Prostate gland (tissue), 2 donors: ENCODE results near the gene PLS3. TPM values are rescaled to one million over a fixed set of nuclear protein-coding genes. Genes with fewer than 3 reads are reported as not detected.

ENCODE experiments used
- DNase-seq: peaks from one replicate; pipeline ENCODE4 v3.0.0-alpha.2; 2019; ENCODE audit warnings: low spot score
- H3K27ac ChIP-seq, 2 donors: fragments of 200-600 bp; sonication (generic); 2 replicates each; pipeline ENCODE4 v1.5.1; 2017 to 2019
- H3K27me3 ChIP-seq: fragments of 200-600 bp; sonication (generic); replicated peaks from 2 replicates; pipeline ENCODE4 v1.5.1; 2019; ENCODE audit not compliant: insufficient read depth
- H3K36me3 ChIP-seq, 2 donors: fragments of 200-600 bp; sonication (generic); 1 replicate in 1 of 2; 2 replicates in 1 of 2; pipeline versions ENCODE4 v1.5.1 to v1.8.1; 2017 to 2019
- H3K4me1 ChIP-seq: fragments of 200-600 bp; sonication (generic); replicated peaks from 2 replicates; pipeline ENCODE4 v1.5.1; 2019
- H3K4me3 ChIP-seq, 2 donors: fragments of 200-600 bp; sonication (generic); 2 replicates each; pipeline ENCODE4 v1.5.1; 2017 to 2019
- H3K9me3 ChIP-seq: fragments of 200-600 bp; sonication (generic); 2 replicates; pipeline ENCODE4 v1.5.1; 2017
- POLR2A ChIP-seq: fragments of 450-650 bp; IDR thresholded peaks from one replicate; pipeline ENCODE4 v1.6.1; 2016; ENCODE audit warnings: antibody characterized with exemption, mild to moderate bottlenecking
- POLR2AphosphoS5 ChIP-seq: sonication (generic); formaldehyde crosslinking; IDR thresholded peaks from one replicate; pipeline ENCODE4 v1.6.1; 2017; ENCODE audit warnings: antibody characterized with exemption
- WGBS: methylation state at CpG from one replicate; pipeline ENCODE4 v1.1.5; 2018; 5-methylcytosine and 5-hydroxymethylcytosine counted together
- intact Hi-C: fragments of 100-400 bp; cut with DNase I; formaldehyde crosslinking; loops from one replicate; pipeline ENCODE4 v1.14.2; 2022
- total RNA-seq, 2 donors: library from RNA; depleted of rRNA; stranded (reverse); fragments of >200 nt; gene quantifications; one replicate each; pipeline ENCODE4 v1.1.0, GENCODE V29; 2016
- TF ChIP-seq, protein P1 (sequence below), 4 experiments: fragments of 200-600 bp in 2 of 4; fragments of 450-650 bp in 2 of 4; sonication (generic) in 2 of 4; IDR thresholded peaks; 1 replicate in 3 of 4; 2 replicates in 1 of 4; pipeline ENCODE4 v1.5.1; 2016 to 2019; ENCODE audit warnings: antibody characterized with exemption in 4 of 4, mild to moderate bottlenecking in 2 of 4, moderate library complexity in 2 of 4

The PLS3 gene
- total RNA-seq, 2 donors from 2014 or later, result 32.1 to 69.3 TPM

DNA sequence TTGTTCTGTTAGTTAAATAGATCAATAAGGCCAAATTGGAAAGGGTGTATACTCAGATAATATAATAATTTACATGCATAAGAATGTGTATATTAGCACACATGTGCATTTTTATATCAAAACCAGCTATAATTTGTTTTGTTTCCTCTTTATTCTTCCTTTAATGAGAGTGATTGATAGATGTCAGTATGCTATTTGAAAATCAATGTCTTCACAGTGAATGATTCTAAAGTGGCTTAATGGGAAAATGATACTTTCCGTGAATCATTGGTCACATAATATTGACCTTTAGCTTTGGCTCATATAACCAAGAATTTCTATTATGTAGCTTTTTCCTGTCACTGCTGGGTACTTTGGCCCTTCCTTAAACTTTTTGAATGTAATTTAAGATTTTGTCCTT lies 48.6 kb downstream of the PLS3 start:
- Histone ChIP-seq H3K4me1 (no peaks in the 10 kb centered on the region), H3K9me3 (no peaks in the 10 kb centered on the region), H3K27me3 (no peaks in the 10 kb centered on the region), H3K4me3 (no peak overlapping the region), H3K27ac (no peak overlapping the region), H3K36me3 (no peaks in the 10 kb centered on the region)
- intact Hi-C loops, result no loop called here
- 97% methylated on average over 1 of the region's 1 CpG for WGBS
- TF ChIP-seq POLR2A (no peak), POLR2AphosphoS5 (no peak)
- TF ChIP-seq, protein P1, sequence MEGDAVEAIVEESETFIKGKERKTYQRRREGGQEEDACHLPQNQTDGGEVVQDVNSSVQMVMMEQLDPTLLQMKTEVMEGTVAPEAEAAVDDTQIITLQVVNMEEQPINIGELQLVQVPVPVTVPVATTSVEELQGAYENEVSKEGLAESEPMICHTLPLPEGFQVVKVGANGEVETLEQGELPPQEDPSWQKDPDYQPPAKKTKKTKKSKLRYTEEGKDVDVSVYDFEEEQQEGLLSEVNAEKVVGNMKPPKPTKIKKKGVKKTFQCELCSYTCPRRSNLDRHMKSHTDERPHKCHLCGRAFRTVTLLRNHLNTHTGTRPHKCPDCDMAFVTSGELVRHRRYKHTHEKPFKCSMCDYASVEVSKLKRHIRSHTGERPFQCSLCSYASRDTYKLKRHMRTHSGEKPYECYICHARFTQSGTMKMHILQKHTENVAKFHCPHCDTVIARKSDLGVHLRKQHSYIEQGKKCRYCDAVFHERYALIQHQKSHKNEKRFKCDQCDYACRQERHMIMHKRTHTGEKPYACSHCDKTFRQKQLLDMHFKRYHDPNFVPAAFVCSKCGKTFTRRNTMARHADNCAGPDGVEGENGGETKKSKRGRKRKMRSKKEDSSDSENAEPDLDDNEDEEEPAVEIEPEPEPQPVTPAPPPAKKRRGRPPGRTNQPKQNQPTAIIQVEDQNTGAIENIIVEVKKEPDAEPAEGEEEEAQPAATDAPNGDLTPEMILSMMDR (IDR thresholded peaks at IDR 0.05), result no peak
- no peak for DNase-seq

DNA sequence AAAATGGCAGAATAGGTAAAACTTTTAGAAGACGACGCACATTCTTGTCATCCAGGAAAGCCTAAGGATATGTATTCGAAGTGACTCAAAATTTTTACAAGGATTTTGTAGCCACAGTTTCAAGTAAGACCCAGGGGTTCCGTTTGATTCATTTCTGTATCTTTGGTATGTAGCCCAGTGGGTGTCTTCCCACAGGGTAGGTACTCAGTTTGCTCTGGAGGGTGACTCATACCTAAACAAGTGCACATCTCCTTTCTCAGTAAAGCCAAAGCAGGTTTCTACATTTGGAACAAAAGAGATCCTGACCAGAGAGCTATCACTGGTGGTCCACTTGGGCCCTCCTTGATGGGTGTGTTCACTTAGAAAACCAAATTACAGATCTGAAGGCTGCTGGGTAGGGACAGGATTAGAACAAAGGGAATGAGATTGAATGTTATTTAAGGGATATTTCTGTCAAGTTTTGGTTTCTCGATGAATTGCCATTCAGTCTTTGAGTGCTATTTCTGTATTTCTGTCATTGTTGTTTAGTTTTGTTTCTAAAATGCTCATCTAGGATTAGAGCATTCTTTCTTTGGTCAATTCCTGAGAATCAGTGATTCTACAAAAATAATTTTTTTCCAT lies 56.1 kb downstream of the PLS3 start:
- WGBS, result 80% methylated on average over 5 of the region's 5 CpGs
- Histone ChIP-seq H3K4me1 (no peaks in the 10 kb centered on the region), H3K9me3 (no peaks in the 10 kb centered on the region), H3K36me3 (no peaks in the 10 kb centered on the region), H3K27ac (peak overlapping the region; percentile 18 to 63), H3K27me3 (no peaks in the 10 kb centered on the region), H3K4me3 (no peak overlapping the region)
- no peak for TF ChIP-seq POLR2AphosphoS5
- TF ChIP-seq POLR2A, result no peak
- TF ChIP-seq, protein P1 (IDR thresholded peaks at IDR 0.05), result no peak
- no peak for DNase-seq
- intact Hi-C loops, result loop anchor here (5.0 kb wide), 1 partner anchor 55 kb away; the partner anchor contains the start of gene PLS3

DNA sequence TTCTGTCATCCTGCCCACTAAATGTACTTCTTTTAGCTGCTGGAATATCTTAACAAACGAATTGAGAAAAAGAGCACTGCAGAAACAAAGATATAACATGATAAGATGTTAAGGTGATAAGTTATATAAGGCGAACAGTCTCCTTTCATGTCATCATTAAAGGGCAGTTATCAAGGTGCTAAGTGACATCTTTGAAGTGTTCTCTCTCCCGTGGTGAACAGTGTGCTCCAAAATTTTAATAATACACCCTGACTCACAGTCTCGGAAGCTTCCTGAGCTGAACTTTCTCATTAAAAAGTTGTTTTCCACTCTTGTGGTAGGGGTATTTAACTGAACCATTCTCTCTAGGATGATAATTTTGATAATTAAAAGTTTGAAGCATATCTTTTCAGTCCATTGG lies 61.6 kb downstream of the PLS3 start:
- DNase-seq, result no peak
- TF ChIP-seq POLR2A (no peak), POLR2AphosphoS5 (no peak)
- TF ChIP-seq, protein P1 (IDR thresholded peaks at IDR 0.05), result no peak
- Histone ChIP-seq H3K27ac (no peak overlapping the region), H3K36me3 (no peaks in the 10 kb centered on the region), H3K27me3 (no peaks in the 10 kb centered on the region), H3K4me3 (no peak overlapping the region), H3K4me1 (no peaks in the 10 kb centered on the region), H3K9me3 (no peaks in the 10 kb centered on the region)
- intact Hi-C loops, result no loop called here
- WGBS, result 42% methylated on average over 4 of the region's 4 CpGs

DNA sequence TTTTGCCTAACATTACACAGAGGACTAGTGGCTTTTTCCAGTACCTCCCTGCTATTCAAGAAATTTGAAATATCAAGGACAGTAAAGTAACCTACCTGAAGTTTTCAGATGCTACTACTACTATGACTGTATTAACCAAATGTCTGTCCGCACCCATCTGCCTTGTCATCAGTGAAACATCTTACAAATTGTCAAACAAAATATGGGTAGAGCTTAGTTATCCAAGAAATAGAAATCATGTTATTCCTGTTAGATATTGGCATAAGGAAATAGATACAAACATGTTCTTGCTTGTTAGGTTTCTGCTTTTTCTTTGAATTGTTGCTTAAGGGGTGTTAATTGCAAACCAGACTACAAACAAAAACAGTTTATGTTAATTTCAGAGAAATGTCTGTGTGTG lies 63.9 kb downstream of the PLS3 start:
- Histone ChIP-seq H3K9me3 (no peaks in the 10 kb centered on the region), H3K4me1 (no peaks in the 10 kb centered on the region), H3K4me3 (no peak overlapping the region), H3K36me3 (no peaks in the 10 kb centered on the region), H3K27me3 (no peaks in the 10 kb centered on the region), H3K27ac (no peak overlapping the region)
- TF ChIP-seq, protein P1 (IDR thresholded peaks at IDR 0.05), result no peak
- no peak for TF ChIP-seq POLR2A
- no peak for TF ChIP-seq POLR2AphosphoS5
- intact Hi-C loops, result no loop called here
- DNase-seq, result no peak
- 81% methylated on average over 1 of the region's 1 CpG for WGBS

DNA sequence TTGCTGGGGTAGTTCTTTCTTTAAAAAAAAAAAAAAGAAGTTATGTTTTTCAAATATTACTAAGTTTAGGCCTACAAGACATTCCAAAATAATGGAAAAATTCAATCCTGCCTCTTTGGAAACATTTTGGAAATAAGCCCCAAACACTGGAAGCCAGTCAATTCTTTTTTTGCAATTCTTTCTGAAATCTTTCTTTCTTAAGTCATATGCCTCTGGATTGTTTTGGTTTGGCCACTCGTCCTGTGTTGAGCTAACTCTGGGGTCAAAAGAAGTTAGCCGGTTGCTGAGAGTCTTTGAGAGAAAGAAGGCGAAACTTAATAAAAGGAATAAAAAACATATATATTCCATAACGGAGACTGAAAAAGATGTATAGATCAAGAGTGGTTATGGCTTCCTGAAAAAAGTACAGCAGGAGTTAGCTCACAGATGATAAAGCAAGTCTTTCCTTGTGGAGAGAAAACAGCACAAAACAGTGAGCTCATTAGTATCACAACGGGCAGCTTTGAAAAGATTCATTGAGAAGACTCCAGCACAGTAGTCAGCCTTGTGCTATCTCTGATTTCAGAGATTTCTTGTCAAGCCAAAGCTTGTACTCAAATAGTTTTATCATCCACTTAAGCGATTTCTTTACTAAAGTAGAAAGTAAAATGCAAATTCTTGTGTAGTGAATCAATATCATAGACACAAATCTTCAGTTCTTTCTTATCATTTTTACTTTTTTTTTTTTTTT lies 64.8 kb downstream of the PLS3 start:
- intact Hi-C loops, result no loop called here
- no peak for DNase-seq
- no peaks in the 10 kb centered on the region for H3K36me3 ChIP-seq
- H3K4me3 ChIP-seq, result no peak overlapping the region
- H3K4me1 ChIP-seq, result no peaks in the 10 kb centered on the region
- TF ChIP-seq, protein P1 (IDR thresholded peaks at IDR 0.05), result no peak
- no peak for TF ChIP-seq POLR2A
- TF ChIP-seq POLR2AphosphoS5, result no peak
- H3K27me3 ChIP-seq, result no peaks in the 10 kb centered on the region
- no peaks in the 10 kb centered on the region for H3K9me3 ChIP-seq
- WGBS, result 37% methylated on average over 6 of the region's 6 CpGs
- no peak overlapping the region for H3K27ac ChIP-seq
